Stimulated activated CD8-positive, alpha-beta memory T cell treated with anti-CD3 and anti-CD28 coated beads, Interleukin-4, amount 100 ng/mL, for 24 hours (primary cell): Measurements from ENCODE around the gene CDH6.

Source experiments
- DNase-seq: peaks from one replicate; pipeline ENCODE4 v3.0.0-alpha.2; 2020; ENCODE audit warnings: low read depth

The CDH6 gene

DNA sequence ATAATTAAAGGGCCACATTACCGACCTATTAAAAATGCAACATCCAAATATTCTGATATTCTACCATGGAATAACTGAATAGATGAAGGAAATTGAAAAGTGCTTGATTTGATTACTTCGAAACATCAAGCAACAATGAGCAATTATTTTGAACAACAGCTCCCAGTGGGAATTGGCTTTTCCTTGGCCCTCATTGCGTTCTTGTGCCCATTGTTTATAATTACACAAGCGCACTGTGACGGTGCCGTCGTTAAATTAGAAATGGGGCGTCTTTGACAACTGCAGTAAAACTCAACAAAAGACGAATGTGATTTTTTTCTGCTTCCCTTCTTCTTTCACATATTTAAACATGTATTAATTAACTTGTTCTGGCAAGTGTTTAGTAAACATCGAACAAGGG is 61.6 kb downstream of the CDH6 start:
- DNase-seq: no peak

DNA sequence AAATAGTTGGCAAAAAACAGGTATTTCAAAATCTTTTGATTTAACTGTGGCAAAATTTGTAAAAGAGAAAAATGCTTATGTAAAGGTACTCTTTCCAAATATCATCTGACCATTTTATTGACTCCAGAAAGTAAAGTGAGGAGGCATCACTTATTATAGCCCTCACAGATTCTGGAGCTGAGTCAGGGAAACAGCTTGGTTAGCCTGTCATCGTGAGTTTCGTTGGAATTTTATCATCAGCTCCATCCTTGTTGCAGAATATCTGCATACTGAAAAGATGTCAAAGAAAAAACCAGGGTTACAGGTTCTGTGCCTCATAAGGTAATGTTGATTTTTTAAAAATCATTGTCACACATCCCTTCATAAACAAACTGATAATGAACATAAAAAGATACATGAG is 74.8 kb downstream of the CDH6 start:
- DNase-seq: no peak

DNA sequence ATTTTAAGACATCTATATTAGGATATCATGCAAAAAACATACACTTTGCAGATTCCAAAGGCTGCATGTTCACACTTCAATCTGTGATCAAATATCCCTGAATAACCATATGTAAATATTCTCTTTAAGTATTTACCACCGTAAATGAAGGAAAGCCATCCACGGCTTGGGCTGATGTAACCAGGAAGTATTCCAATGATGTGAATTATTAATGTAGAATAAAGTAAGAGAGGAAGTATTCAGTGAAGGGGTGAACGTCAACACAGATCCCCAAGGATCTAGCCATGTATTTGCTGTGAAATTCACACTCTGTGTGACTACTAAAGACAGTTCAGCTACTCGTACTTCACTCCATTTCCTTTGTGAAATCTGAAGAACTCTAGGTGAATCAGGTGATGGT is 75.2 kb downstream of the CDH6 start:
- DNase-seq: no peak

DNA sequence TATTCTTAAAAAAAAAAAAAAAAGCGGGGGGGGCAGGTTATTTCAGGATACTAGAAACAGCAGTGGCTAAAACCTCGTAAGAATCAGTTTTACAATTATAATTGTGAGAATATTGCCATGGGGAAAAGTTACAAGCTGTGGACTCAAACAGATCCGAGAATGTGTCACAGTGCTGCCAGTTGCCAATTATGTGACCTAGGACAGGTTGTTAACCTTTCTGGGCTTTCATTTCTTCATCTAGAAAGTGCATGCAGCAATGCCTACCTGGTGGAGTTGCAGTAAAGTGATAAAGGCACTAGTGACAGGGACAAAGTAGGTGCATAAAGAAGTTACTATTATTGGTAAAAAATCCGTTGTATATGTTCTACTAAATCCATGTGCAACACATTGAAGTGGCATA is 75.8 kb downstream of the CDH6 start:
- no peak for DNase-seq

DNA sequence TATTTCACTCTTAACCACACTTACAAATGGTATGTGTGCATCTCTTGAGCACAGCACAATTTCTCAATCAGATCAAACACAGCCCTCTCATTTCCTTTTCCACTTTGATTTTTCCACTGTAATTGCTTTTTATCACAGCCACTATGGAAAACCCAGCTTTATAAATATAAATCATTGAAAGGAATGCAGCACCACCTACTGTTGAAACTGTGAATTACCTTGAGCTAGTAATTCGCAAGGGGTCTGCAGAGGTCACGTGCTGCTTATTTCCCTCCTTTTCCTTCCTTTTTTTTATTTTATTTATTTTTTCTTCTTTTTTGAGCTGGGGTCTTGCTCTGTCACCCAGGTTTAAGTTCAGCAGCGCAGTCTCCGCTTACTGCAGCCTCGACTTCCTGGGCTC is 76.9 kb downstream of the CDH6 start:
- DNase-seq: no peak

DNA sequence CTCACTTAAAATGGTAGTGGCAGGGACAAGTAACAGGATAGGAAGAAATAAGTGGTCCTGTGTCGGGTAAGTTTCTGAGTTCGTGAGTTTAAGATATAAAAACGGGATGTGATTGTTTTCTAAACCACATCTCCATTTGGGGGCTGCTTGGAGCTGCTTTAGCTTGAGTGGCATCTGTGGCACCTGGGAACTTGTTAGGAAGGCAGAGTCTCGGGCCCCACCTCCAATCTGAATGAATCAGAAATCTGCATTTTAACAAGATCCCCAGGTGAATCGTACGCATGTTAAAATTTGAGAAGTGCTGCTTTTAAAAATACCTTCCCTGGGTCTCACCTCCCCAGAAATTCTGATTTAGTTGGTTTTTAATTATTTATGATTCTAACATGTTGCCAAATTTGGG is 78.1 kb downstream of the CDH6 start:
- DNase-seq: no peak

DNA sequence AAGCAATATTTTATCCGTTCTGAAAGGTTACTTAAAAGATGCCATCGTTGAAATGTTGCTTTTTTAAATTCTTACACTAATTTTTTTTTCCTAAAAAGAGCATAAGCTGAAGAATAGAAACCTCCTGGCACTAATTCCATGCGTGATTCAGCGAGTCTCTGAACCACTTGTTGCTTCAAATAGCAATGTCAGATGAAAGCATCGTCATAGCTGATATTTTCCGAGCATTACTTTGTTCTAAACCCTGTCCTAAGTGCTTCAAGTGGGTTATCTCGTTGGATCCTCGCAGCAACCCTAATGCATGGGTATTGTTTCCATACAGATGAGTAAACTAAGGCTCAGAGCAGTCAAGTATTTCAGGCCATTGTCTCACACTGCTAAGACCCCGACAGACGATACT is 79.7 kb downstream of the CDH6 start:
- DNase-seq: no peak

DNA sequence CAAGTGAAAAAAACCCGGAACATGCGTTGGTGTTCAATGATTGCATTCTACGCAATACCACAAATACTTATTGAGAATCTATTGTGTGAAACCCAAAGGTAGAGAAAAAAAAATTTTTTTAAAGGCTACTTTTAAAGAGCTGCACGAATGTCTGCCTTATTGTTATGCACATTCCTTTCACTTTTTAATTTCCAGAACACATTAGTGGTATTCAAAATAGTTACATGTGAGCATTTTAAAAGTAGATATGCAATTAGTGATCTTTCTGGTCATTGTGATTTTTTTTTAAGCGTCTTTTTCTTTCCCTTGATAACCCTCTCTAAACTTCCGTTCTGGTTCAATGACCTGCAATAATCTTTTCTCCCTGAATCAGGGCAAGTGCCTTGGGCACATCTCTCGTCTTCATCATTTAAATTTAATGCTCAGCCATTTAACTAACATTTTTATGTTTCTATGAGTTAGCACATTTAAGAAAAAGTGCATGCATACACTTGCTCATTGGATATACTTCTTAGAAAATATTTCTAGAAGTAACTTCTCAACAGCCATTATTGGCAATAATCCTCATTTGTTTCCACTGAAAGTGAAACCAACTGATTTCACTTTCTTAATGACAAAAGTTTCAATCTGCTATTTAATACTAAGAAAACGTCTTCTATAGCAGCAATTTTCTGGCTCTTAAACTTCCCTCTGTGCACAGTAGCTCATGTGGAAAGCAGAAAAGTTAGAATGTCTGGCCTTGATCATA is 80.3 kb downstream of the CDH6 start:
- no peak for DNase-seq

DNA sequence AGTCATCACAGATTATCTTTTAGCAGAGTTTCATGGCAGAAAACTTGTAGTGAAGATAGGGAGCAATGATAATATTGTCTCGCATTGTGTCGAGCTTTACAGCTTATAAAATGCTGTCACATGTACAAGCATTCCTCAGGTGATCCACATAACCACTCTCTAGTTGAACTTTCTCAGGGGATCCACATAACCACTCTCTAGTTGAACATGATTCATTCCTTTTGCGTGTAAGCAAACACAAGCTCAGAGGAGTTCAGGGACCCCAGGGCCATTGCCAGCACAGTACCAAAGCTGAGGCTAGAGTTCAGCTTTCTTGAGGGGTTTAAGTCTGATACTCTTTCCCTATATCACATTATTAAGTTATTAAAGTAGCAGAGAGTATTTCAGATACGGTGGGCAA is 86.7 kb downstream of the CDH6 start:
- DNase-seq: no peak

DNA sequence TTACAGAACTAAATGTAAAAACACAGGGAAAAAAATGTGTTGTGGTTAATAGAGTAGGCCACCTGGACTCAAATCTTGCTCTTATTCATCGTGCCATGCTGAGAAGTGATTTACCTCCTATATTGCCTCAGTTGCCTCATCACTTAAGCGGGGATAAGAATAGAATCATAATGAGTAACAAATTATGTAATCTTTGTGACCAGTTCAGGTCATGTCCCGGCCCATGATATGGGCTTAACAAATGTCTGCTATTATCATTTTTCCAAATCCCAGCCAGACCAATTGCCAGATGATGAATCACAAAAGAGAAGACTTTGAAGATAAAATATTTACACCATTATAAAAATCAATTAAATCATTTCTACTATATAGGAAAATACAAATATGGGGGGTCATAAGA is 89.8 kb downstream of the CDH6 start:
- no peak for DNase-seq

DNA sequence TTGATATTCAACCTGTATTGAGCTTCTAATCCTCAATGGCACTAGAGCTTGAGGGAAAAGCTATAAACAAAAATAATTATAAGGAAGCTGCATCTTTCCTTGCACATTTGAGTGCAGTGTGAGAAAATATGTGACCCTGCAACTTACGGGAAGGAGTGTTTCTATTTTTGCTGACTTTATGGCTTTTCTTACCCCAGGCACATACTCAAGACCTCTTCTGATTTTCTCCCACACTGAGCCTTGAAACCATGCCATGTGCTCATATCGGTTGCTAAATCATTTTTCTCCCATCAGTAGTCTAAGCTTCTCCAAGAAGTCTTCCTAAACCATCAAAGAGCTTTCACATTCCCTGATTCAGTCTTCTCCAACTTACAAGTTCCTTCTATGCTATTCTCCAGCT is 91.5 kb downstream of the CDH6 start:
- no peak for DNase-seq

DNA sequence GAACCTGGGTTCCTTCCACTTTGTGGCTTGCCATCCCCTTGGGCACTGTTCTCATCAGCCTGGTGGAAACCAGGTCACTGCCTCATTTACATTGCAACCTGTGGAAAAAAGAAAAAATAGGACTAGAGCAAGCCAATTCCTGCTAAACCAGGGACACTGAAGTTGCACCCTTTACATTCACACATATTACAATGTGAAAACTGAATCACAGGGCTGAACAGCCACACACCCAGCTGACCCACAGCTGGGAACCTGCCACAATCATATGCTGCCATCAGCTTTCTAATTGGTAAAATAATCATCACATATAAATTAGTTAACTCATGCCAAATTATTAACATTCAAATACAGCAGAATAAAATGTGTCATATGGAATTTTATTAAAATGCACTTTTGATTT is 94.5 kb downstream of the CDH6 start:
- no peak for DNase-seq

DNA sequence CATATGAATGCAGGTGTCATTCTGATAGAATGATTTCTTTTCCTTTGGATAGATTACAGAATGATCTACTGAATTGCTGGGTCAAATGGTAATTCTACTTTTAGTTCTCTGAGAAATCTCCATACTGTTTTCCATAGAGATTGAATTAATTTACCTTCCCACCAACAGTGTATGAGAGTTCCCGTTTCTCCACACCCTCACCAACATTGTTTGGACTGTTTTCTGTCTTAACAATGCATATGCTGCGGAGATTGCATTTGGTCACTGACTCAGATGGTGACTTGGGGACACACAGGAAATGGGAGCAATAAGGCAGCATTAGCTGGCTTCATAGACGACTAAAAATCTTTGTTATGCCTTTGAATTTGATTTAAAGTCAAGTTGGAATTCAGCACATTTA is 95.9 kb downstream of the CDH6 start:
- DNase-seq: no peak

DNA sequence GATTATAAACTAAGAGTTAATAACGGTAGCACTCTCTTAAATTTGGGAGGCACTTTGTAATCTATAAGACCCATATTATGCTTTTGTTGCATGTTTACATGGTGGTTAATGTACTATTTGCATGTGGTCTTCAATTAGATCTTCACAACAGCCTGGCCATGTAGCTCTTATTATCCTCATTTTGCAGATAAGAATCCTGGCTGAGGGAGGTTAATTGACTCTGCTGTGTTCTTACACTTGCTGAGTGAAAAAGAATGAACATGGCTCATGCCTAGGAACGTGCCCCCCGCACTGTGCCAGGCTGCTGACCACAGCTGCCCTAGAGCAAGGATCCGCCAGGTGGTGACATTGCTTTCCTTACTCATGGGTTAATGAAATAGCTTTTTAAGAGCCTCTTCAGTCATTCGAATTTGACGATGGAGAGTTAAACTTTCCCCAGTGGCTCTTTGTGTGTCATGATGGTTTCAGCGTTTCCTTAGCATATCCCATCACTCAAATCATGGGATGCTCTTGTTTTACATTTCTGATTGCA is 97.9 kb downstream of the CDH6 start:
- DNase-seq: no peak

DNA sequence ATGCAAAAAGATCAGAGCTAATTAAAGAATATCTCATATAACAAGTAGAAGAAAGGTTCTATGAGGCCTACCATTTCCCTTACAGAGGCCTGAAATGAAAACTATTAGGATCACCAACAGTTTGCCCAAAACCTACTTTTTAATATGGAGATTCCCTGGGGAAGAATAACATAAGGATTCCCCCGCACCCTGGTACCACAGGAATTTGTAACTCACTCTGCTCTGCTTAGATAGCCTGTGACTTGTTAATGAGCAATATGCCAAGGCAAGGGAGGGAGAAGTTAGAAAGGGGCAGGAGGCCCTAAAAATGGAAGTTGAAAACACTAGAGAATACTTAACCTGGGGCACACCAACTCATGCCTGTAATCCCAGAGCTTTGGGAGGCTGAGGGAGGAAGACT is 107.0 kb downstream of the CDH6 start:
- DNase-seq: no peak

DNA sequence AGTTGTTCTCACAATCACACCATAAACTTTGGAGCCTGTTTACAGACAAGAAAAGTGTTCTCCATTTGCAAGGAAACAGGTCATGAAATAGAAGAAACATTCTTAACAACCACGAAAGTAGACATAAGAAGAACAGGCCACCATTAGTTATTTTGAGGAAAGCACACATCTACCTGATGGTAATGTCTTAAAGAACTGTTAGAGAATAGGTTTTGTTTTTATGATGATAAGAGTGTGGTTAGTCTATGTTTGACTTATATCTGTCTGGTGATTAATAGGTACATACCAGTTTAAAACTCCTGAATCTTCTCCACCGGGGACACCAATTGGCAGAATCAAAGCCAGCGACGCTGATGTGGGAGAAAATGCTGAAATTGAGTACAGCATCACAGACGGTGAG is 108.3 kb downstream of the CDH6 start:
- no peak for DNase-seq

DNA sequence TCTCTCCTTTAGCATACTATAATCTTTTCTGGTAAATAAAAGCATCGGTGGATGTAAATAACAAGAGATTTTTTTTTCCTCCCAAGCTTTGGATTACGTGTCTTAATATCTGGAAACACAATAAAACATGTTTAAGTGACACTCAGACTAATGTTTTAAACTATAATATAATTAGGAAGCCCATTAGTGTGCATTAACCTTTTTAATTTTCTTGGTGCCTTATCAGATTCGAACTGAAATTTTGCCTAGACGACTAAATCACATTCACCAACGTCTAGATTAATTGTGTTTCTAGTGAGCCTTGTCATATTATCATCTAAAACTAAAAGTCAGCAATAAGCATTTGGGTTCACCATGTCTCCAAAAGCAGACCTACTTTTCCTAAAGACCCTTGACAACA is 110.2 kb downstream of the CDH6 start:
- no peak for DNase-seq

DNA sequence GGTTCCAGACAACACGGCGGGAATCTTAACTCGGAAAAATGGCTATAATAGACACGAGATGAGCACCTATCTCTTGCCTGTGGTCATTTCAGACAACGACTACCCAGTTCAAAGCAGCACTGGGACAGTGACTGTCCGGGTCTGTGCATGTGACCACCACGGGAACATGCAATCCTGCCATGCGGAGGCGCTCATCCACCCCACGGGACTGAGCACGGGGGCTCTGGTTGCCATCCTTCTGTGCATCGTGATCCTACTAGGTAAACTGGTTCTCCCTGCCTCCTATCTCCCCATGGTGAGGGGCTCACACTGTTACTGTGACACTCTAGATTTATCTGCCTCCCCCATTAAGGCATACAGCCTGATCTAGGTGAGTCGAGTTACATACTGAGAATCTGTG is 124.2 kb downstream of the CDH6 start:
- DNase-seq: no peak

DNA sequence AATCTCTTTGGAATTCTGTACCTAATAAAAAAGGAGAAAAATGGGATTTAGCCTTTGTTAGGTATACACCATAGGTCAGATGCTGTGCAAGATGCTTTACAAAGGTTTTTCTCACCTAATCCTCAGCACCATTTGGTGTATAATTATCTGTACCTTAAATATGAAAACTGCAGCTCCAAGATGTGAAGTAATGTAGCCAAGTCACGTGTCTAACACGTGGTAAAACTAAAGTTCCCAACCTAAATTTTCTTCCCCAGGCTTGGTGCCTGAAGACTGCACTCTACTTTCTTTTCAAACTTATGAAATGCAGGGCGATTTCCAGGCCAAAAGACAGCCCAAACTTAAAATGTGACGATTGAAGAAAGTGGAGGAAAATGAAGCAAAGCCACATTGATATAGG is 125.8 kb downstream of the CDH6 start:
- no peak for DNase-seq

DNA sequence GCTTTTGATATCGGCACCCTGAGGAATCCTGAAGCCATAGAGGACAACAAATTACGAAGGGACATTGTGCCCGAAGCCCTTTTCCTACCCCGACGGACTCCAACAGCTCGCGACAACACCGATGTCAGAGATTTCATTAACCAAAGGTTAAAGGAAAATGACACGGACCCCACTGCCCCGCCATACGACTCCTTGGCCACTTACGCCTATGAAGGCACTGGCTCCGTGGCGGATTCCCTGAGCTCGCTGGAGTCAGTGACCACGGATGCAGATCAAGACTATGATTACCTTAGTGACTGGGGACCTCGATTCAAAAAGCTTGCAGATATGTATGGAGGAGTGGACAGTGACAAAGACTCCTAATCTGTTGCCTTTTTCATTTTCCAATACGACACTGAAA is 129.5 kb downstream of the CDH6 start:
- DNase-seq: no peak

DNA sequence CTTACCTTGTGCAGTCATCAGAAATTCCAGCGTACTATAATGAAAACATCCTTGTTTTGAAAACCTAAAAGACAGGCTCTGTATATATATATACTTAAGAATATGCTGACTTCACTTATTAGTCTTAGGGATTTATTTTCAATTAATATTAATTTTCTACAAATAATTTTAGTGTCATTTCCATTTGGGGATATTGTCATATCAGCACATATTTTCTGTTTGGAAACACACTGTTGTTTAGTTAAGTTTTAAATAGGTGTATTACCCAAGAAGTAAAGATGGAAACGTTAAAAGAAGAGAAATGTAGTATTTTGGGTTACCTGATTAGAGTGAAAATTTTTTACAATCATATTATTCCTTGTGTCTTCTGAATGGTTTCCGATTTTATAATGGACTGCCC is 131.4 kb downstream of the CDH6 start:
- no peak for DNase-seq

DNA sequence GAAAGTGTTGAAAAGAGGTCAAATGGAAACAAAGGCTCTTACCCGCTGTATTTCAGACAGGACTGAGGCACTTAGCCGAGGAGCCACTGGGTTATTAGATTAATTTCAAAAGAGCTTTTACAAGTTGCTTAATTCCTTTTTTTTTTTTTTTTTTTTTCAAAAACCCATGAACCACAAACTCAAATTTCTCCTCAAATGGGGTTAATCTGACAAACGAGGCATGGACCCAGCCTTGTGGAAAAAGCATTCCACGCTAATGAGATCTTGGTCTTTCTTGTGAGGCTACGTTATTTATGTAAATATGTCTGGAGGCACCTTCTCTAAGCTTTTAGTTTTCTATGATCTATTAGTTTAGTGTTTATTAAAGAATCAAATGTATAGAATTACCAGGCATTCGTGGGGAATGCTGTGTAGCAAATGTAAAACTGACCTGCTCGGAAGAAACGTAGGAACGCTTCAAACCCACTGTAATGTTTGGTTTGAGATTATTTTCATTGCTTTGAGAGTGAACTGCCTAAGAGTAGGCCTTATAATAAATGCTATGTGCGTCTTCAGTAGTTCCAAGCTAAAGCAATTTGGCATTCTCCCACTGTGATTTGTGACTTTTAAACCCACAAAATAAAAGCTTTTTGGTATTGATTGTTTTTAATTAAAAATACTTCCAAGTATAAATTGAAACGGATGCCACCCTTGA is 134.7 kb downstream of the CDH6 start:
- DNase-seq: no peak

DNA sequence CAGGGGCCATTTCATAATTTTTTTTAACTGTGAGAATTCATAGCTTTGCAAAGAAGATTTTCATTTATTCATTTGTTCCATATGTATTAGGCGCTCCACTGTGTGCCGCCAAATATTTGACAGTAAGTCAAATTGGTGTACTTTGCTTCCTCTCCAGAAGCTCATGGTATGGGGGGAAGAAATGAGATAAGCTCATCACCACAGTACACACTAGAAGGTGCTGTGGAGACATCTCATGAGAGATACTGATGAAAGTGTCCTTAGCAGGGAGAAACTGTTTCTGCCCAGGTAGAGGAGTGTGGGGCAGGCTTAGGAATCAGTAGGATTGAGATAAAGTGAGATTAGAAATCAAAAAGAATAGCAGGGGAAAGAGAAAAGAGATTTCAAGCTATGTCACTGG is 136.2 kb downstream of the CDH6 start:
- DNase-seq: no peak

DNA sequence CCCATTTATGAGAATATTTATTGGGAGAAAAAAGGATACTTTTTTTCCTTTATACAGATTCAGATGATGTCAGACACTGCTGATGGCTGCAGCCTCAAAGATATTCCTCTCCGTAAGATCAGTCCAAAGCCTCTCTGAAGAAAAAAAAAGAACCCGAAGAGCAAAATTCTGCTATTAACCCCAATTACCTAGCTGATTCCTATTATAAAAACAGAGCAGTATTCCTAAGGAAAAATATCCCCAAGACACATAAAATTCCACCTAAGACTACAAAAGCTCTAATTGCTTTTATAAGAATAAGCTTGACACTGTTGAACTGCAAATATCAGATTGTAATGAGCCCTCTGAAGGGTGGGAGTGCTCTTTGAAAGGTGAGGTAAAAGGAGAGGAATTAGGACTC is 138.7 kb downstream of the CDH6 start:
- no peak for DNase-seq
